Right renal cortex interstitium (tissue), 3 donors: ENCODE results near the gene YIPF3. TPM values are rescaled to one million over a fixed set of nuclear protein-coding genes. Genes with fewer than 3 reads are reported as not detected.

Source experiments
- DNase-seq, 3 donors: peaks; one replicate each; pipeline ENCODE4 v3.0.0-alpha.2; 2013; ENCODE audit warnings: low read depth in 3 of 3, low spot score in 2 of 3
- polyA plus RNA-seq, 3 donors: library from polyadenylated mRNA; unstranded; fragments of 120-200 nt; gene quantifications; one replicate each; pipeline ENCODE4 v1.2.1, GENCODE V29; 2013; ENCODE audit not compliant: insufficient read length in 3 of 3

YIPF3 gene
- polyA plus RNA-seq, 3 donors, result 142 to 152 (median 148) TPM

DNA sequence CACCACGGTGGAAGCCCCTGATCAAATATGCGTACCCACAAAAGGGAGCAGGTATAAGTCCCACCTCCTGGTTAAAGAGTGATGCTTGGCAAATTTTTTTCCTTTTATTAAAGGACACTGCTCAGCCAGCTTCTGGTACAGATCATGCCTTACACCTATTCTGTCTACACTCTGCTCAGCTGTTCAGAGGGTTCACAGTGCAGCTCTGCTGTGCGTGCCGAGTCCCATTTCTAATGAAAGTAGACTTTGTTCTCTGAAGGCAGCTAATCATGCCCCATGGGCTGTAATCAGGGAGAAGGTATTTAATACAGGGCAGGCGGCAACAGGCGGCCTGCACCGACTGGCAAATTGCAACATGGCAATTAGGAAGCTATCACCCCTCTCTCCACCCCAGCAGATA is 22.9 kb downstream of the YIPF3 start:
- no peak for DNase-seq

DNA sequence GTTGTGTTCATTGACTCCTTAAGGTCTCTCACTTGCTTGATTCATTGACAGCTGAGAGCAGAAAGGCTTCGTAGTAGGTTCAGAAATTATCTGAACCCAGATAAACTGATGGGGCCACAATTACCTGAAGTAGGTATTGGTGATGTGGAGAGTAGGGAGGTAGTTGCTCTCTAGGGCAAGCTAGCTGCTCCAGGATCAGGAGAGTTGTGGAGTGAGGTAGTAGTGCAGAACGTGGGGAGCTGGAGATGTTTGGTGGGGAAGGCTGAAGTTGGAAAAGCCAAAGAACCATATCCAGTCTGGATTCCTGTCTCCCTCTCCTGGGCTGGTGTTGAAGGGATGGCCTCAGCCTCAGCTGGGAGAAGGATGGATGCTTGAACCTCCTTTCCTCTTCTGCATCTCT is 23.5 kb downstream of the YIPF3 start:
- DNase-seq, result no peak

GRCh38 chr6:43492673-43493072 is 24.1 kb downstream of the YIPF3 start:
- no peak for DNase-seq

DNA sequence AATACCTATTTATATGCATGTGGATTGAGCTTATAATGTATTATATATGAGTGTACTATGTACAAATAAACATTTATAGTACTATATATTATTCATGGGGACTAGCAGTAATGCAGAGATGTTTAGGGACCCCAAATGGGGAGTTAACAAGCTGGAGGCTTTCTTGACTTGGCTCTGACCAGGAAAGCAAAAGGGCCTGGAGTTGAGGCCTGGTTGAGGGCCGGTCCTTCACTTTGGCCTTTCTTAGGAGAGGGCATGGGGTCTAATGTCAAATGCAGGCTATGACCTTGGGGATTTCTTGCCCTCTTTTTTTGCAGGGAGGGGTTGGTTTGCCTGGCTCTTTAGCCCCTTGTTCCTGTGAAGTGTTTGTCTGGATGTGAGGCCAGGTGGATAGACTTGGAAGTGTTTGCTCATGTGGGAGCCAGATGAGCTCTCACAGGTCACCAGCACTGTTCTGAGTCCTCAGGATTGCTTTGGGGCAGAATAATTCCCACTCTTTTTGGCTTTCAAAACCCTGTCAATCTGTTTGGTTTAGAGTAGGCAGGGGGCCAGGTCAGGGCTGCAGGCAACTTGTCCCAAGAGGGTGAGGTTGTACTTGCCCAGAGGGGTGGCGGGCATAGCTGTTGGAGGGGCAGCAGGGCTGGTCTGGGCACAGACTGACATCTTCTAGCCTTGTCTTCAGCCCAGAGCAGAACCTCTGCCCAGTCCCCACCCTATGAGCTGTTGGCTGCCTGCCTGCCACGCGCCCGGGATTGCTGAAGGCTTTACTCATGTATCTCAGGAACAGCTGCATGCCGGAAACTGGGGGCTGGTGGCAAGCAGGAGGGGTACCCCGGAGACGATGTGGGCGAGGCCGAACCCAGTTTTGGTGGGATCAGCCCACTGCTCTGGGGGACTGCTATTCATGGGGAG is 24.7 kb downstream of the YIPF3 start:
- DNase-seq, result no peak

- DNase-seq, result no peak
These were observed 26.2 kb downstream of the YIPF3 start for GRCh38 chr6:43490523-43490939.

DNA sequence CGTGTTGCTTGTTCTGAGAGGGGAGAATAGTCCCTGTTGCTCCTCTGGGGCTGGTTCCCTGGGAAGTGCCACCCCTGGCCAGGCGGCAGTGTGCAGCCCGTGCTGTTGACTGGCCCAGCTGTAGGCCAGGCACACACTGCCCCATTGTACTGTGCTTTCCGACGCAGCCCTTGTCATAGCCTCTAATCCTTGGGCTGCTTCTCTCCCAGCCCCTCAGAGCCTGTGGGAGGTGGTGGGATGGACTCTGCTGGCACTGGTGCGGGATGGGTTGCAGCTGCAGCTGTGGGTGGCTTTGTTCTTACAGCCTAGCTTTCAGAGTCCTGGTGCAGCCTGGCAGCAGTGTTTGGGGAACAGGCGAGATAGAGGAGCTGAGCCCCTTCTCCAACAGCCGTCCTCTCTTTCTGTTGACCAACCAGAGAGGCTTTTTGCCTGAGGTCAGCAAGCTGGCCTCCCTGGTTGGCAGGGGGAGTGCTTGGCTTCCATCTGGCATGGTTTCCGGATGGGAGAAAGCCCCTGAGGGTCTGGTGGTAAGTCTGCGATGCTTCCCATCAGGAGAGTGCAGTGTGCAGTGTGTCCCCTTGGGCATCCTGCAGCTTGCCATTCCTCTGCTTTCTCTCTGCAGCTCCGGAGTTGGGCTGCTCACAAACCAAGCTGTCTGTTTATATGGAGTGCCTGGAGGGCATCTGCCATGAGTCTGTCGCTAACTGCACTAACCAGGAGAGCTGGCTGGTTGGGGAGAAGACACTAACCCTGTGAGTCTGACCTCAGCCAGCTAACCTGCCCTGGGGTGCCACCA is 27.3 kb downstream of the YIPF3 start:
- DNase-seq, result no peak

DNA sequence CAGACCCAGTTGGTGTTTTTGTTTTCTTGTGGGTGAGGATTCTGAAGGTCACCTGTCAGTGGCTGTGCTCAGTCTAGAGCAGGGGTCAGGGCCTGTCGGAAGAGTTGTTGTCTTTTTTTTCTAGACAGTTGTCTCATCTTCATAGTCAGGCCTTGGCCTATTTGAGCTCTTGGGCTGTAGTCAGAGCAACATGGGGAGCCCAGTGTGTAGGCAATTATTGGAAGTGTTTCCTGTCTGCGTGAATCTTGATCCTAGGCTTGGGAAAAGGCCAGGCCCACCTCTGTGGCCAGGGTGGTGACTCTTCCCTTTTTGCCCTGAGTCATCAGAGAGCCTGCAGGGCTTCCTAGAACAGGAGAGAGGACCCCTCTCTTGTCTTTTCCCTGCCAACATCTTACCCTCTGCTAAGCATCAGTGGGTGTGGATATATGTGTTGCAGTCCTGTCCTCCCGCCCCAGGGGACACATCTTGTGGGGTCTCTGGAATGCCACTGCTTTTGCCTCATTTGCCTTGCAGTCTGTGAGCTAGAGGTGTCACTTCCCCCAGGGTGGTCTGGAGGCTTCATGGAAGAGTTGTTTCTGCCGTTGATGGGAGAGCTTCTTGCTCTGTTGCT is 28.0 kb downstream of the YIPF3 start:
- no peak for DNase-seq

DNA sequence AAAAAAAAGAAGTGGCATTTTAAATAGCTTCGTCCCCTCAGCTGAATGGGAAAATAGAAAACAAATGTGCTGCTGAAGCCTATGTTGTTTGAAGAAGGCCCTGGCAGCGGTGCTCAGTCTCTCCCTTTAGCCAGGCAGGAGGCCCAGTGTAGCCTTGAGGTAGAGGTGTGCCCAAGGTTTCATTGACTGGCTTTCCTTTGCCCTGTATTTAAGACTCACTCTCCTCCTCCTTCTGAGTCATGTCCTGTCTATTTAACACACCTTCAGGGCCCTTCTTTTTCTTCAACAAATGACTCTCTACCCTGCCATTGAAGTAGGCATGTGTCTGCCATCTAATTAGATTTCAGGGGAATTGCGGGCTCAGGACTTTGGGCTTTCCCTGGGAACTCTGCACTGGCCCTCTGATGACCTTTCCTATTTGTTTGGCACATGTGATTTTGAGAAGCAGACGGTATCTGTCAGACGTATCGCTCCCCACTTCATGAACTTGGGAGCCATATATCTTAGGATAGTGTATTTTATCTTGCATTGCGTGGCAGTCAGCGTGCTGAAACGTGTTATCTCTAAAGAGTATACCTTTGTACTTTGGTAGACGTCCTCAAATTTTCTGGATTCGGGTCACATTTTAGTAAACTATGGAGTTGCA is 35.0 kb downstream of the YIPF3 start:
- no peak for DNase-seq

- DNase-seq, result no peak
These were observed 35.7 kb downstream of the YIPF3 start for GRCh38 chr6:43481075-43481474.

GRCh38 chr6:43478008-43478372 is 38.7 kb downstream of the YIPF3 start:
- no peak for DNase-seq

- peak; percentile 67 to 86 (median 81) for DNase-seq
These were observed 39.3 kb downstream of the YIPF3 start, which contains the start of gene TJAP1 for GRCh38 chr6:43477235-43478007. TSS of gene TJAP1 (plus strand) at chr6:43477570. CDS start at chr6:43499002, 21,432 bp downstream.

GRCh38 chr6:43476746-43477145 is 40.0 kb downstream of the YIPF3 start:
- no peak for DNase-seq

DNA sequence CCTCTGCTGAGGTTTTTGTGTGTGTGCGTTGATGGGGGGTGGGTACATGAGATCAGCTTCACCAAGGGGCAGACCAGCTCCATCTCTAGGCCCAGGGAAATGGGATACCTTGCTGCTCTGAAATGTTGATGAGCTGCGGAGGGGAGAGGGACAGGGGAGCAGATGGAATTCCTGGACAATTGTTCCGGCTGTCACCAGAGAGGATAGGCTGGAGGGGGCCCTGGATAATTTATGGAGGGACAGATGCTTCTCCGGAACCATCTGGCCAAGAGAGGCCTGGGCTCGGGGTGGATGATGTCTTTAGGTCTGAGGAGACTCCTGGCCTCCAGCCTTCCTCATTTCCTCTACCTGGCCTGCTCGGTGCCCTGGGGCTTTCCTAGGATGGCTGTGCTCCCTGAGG is 41.2 kb downstream of the YIPF3 start:
- DNase-seq, result no peak

DNA sequence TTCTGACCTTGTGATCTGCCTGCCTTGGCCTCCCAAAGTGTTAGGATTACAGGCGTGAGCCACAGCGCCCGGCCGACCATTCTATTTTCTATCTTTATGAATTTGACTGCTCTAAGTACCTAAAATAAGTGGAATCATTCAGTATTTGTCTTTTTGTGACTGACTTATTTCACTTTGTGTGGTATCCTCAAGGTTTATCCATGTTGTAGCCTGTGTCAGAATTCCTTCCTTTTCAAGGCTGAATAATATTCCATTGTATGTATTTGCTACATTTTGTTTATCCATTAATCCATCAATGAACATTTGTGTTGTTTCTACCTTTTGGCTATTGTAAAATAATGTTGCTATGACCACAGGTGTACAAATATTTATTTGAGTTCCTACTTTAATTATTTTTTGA is 44.2 kb downstream of the YIPF3 start:
- DNase-seq, result no peak

DNA sequence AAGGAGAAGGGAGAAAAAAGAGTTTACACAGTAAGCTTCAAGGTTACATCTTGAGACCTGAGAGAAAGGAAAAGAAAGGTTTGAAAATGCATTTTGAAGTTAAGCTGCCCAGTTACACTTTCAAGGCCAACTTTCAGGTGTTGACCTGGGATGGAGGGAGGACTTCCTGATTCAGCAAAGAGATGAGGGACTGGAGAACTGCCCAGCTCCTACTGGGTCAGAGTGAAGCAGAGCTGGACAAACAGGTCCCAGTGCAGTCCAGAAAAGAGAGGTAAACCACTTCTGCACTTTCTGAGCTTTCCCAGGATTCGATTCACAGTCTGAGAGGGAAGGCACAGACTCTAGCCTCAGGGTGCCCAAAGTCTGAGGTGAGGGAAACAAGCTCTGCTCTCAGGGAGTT is 45.3 kb downstream of the YIPF3 start:
- no peak for DNase-seq

- no peak for DNase-seq
These were observed 46.8 kb downstream of the YIPF3 start for GRCh38 chr6:43469947-43470346.

DNA sequence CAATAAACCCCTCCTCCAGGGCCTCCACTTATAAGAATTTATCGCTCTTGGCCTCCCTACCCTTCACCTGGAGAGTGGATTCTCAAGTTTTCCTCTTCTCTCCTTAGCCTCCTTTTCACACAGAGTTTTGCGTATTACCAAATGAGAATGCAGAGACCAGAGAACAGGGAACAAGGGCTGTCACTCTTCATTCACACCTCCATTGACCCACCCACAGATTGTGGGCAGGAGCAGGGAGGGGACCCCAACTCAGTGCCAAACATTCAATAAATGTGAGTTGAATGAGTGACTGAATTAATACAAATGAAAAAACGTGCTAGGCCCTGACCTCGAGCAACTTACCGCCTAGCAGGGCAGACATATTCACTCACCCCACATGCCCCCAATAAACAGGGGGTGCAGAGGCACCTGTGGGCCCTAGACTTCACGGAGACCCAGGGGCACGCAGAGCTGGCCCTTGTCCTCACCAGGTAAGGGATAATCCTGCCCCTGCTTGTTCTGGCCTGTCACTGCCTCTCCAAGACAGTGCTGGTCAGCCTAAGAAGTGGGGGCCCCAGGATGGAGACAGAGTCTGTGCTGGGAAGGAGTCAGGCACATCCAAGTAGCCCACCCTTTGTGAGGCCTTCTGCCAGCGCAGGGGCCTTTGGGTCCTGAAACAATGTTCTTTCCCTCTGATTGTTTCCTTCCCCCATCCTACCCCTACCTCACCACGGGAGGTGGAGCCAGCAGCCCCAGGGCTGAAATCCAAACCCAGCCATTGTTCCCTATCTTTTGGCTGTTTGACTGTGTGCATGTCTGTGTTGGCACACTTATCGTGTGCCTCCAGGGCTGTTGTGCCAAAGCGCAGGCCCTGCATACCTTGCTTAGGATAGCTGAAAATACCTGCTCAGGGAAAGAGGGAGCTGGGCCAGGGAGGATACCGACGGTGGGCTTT is 47.7 kb downstream of the YIPF3 start:
- no peak for DNase-seq

DNA sequence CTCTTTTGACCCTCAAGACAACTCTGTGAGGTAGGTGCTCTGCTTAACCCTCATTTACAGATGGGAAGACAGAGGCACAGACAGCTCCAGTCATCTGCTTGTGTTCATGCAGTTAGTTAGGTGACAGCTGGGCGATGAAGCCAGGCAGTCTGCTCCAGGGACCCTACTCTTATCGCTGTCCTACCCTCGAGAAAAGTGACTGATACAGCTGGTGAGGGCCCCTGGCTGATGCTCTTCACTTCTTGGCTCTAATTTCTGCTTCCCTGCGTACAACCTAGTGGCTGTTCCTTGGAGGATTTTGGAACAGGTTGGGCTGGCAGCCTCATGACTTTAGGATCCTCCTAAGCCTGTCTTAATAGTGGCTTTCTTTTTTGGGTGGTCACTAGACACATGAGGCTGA is 48.5 kb downstream of the YIPF3 start:
- DNase-seq, result no peak

DNA sequence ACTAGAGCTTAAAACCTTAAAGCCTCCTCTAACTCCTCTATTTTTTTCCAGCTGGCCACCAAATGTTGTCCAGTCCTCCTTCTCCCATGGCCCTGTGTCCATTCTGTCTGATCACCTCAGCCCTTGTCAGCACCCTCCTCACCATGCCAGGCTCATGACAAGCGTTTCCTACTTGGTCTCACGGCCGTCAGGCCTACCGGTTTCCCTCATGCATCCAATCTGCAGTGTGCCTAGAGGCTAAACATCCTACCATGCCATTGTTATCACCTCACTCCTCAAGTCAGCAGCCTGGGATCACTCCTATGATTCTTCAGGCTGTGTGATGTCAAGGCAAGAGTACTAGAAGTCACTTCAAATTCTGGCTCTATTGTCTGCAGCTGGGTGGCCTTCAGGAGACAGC is 49.0 kb downstream of the YIPF3 start:
- DNase-seq, result no peak
